Measurements from ENCODE around the gene TTBK2.

Gene TTBK2

GRCh38 chr15:42737529-42738328, 182.8 kb downstream of the TTBK2 start:
- H2BK120ac ChIP-seq (ENCODE audit: low read depth, low read length), result no peak overlapping the region
- H3K4me1 ChIP-seq (ENCODE audit: control insufficient read depth in 2 of 2, insufficient read depth in 1 of 2, low read depth in 1 of 2, low read length in 2 of 2), result peaks cover 3% of the 10 kb centered on the region in 2 donors
- H3K27me3 ChIP-seq (ENCODE audit: control insufficient read depth in 3 of 3, insufficient read depth in 3 of 3, low read depth in 1 of 3, low read length in 3 of 3), result no peaks in the 10 kb centered on the region
- H2BK5ac ChIP-seq (ENCODE audit: low read length), result peak overlapping the region; percentile 45
- peaks cover 19 to 31% of the 10 kb centered on the region in 2 donors for H3K36me3 ChIP-seq (replicated peaks in 1 of 2; ENCODE audit: control insufficient read depth in 2 of 2, insufficient read depth in 2 of 2, low read length in 2 of 2)
- H2AFZ ChIP-seq (ENCODE audit: low read length), result peak overlapping the region; percentile 96
- H3K9ac ChIP-seq (ENCODE audit: low read depth, low read length, poor library complexity), result no peak overlapping the region
- H2AK5ac ChIP-seq (ENCODE audit: low read depth, low read length), result no peak overlapping the region
- no peak for DNase-seq (ENCODE audit: low spot score)
- H2BK15ac ChIP-seq (ENCODE audit: low read length), result no peak overlapping the region
- no peaks in the 10 kb centered on the region for H3K9me3 ChIP-seq (replicated peaks in 1 of 2; ENCODE audit: control insufficient read depth in 2 of 2, insufficient read depth in 1 of 2, low read depth in 1 of 2, low read length in 2 of 2)
- no peak overlapping the region for H4K8ac ChIP-seq (ENCODE audit: low read depth, low read length)
- H3K23ac ChIP-seq (ENCODE audit: low read depth, low read length, poor library complexity), result no peak overlapping the region
- no peak overlapping the region for H3K4ac ChIP-seq (ENCODE audit: low read length)
- no peak overlapping the region for H3K27ac ChIP-seq (replicated peaks; ENCODE audit: low read length)
- H3K14ac ChIP-seq (ENCODE audit: low read length), result no peak overlapping the region
- H3K79me1 ChIP-seq (ENCODE audit: low read depth, low read length), result no peaks in the 10 kb centered on the region
- no peak overlapping the region for H4K91ac ChIP-seq (ENCODE audit: low read depth, low read length, poor library complexity)
- no peak overlapping the region for H2BK12ac ChIP-seq (ENCODE audit: low read length)
- WGBS, 2 donors (ENCODE audit: extremely low coverage in 2 of 2, insufficient read length in 2 of 2, insufficient replicate concordance in 1 of 2), result no CpG with 5 or more reads among the region's 21 CpGs
- peak overlapping the region; percentile 88 for H3K4me2 ChIP-seq (ENCODE audit: insufficient read depth, low read length, poor library complexity, severe bottlenecking)
- no peak overlapping the region for H3K18ac ChIP-seq (ENCODE audit: low read length)
- peak overlapping the region in 1 of 2 donors; percentile 94 for H3K4me3 ChIP-seq (ENCODE audit: low read length in 2 of 2)

DNA sequence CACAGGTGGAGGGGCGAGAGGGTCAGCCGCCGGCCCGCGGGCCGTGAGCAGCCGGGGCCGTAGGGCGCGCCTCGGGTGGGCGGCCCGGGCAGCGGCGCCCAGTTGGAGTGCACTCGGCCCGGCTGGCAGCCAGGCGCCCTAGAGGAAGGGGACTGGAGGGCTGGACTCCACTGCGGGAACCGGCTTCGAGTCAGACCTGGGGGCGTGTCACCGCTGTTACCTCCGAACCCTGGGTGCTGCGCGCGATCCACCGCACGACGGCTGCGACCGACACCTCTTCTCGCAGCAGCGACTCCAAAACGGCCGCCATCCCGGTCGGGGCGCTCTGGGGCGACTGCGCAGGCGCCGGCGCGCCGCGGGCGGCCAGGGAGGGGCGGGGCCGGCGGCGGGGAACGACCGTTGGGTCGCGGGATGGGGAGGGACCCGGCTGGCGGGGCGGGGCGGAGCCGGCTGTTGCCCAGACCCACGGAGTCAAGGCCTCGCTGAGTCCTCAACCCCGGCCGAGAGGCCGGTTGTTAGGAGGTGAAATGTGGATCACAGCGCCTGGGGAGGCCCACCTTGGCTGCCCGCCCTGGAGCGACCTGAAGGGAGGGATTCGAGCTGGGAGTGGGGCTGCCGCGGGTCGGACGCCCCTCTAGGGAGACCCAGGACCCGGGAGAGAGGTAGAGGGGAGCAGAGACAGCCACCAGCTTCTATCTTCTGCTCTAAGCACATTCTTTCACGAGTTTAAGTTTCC, 183.6 kb downstream of the TTBK2 start, which contains the start of gene CDAN1:
Gene CDAN1, minus strand, starts transcription at position 336 of the 736 bp plus-strand sequence. Its CDS starts 26 bp downstream, at position 310.
- Histone ChIP-seq H3K27me3 (ENCODE audit: control insufficient read depth in 3 of 3, insufficient read depth in 3 of 3, low read depth in 1 of 3, low read length in 3 of 3) (no peaks in the 10 kb centered on the region), H3K23ac (ENCODE audit: low read depth, low read length, poor library complexity) (peak within 1 kb of the TSS; percentile 96), H3K18ac (ENCODE audit: low read length) (peak within 1 kb of the TSS; percentile 95), H2AK5ac (ENCODE audit: low read depth, low read length) (peak within 1 kb of the TSS; percentile 65), H3K4me2 (ENCODE audit: insufficient read depth, low read length, poor library complexity, severe bottlenecking) (peak within 1 kb of the TSS; percentile 88), H3K14ac (ENCODE audit: low read length) (no peak within 1 kb of the TSS), H3K36me3 (replicated peaks in 1 of 2; ENCODE audit: control insufficient read depth in 2 of 2, insufficient read depth in 2 of 2, low read length in 2 of 2) (peaks cover 26 to 38% of the 10 kb centered on the region in 2 donors), H3K4me1 (ENCODE audit: control insufficient read depth in 2 of 2, insufficient read depth in 1 of 2, low read depth in 1 of 2, low read length in 2 of 2) (peaks cover 3% of the 10 kb centered on the region in 2 donors), H3K79me1 (ENCODE audit: low read depth, low read length) (no peaks in the 10 kb centered on the region), H2BK5ac (ENCODE audit: low read length) (peak within 1 kb of the TSS; percentile 45), H3K4me3 (ENCODE audit: low read length in 2 of 2) (peak within 1 kb of the TSS; percentile 94 to 98), H2BK15ac (ENCODE audit: low read length) (peak within 1 kb of the TSS; percentile 39), H2AFZ (ENCODE audit: low read length) (peak within 1 kb of the TSS; percentile 96), H3K27ac (replicated peaks; ENCODE audit: low read length) (peak within 1 kb of the TSS; percentile 72), H3K9me3 (replicated peaks in 1 of 2; ENCODE audit: control insufficient read depth in 2 of 2, insufficient read depth in 1 of 2, low read depth in 1 of 2, low read length in 2 of 2) (no peaks in the 10 kb centered on the region), H4K8ac (ENCODE audit: low read depth, low read length) (no peak within 1 kb of the TSS), H2BK120ac (ENCODE audit: low read depth, low read length) (no peak within 1 kb of the TSS), H4K91ac (ENCODE audit: low read depth, low read length, poor library complexity) (no peak within 1 kb of the TSS), H2BK12ac (ENCODE audit: low read length) (no peak within 1 kb of the TSS), H3K4ac (ENCODE audit: low read length) (no peak within 1 kb of the TSS), H3K9ac (ENCODE audit: low read depth, low read length, poor library complexity) (peak within 1 kb of the TSS; percentile 96)
- no CpG with 5 or more reads among the region's 76 CpGs for WGBS, 2 donors (ENCODE audit: extremely low coverage in 2 of 2, insufficient read length in 2 of 2, insufficient replicate concordance in 1 of 2)
- peak; percentile 86 for DNase-seq (ENCODE audit: low spot score)

GRCh38 chr15:42736178-42736792, 184.3 kb downstream of the TTBK2 start:
- no peak overlapping the region for H4K8ac ChIP-seq (ENCODE audit: low read depth, low read length)
- H2AFZ ChIP-seq (ENCODE audit: low read length), result peak overlapping the region; percentile 96
- peak overlapping the region; percentile 94 to 98 for H3K4me3 ChIP-seq (ENCODE audit: low read length in 2 of 2)
- H3K79me1 ChIP-seq (ENCODE audit: low read depth, low read length), result no peaks in the 10 kb centered on the region
- no peak for DNase-seq (ENCODE audit: low spot score)
- peak overlapping the region; percentile 72 for H3K27ac ChIP-seq (replicated peaks; ENCODE audit: low read length)
- no peak overlapping the region for H4K91ac ChIP-seq (ENCODE audit: low read depth, low read length, poor library complexity)
- peak overlapping the region; percentile 45 for H2BK5ac ChIP-seq (ENCODE audit: low read length)
- peak overlapping the region; percentile 95 for H3K18ac ChIP-seq (ENCODE audit: low read length)
- no peak overlapping the region for H3K14ac ChIP-seq (ENCODE audit: low read length)
- no peaks in the 10 kb centered on the region for H3K9me3 ChIP-seq (replicated peaks in 1 of 2; ENCODE audit: control insufficient read depth in 2 of 2, insufficient read depth in 1 of 2, low read depth in 1 of 2, low read length in 2 of 2)
- H3K4me1 ChIP-seq (ENCODE audit: control insufficient read depth in 2 of 2, insufficient read depth in 1 of 2, low read depth in 1 of 2, low read length in 2 of 2), result peaks cover 3% of the 10 kb centered on the region in 2 donors
- no peak overlapping the region for H2BK15ac ChIP-seq (ENCODE audit: low read length)
- peaks cover 32 to 45% of the 10 kb centered on the region in 2 donors for H3K36me3 ChIP-seq (replicated peaks in 1 of 2; ENCODE audit: control insufficient read depth in 2 of 2, insufficient read depth in 2 of 2, low read length in 2 of 2)
- H2BK12ac ChIP-seq (ENCODE audit: low read length), result no peak overlapping the region
- peak overlapping the region; percentile 70 for H3K4me2 ChIP-seq (ENCODE audit: insufficient read depth, low read length, poor library complexity, severe bottlenecking)
- WGBS, 2 donors (ENCODE audit: extremely low coverage in 2 of 2, insufficient read length in 2 of 2, insufficient replicate concordance in 1 of 2), result no CpG with 5 or more reads among the region's 55 CpGs
- peak overlapping the region; percentile 65 for H2AK5ac ChIP-seq (ENCODE audit: low read depth, low read length)
- no peak overlapping the region for H2BK120ac ChIP-seq (ENCODE audit: low read depth, low read length)
- no peak overlapping the region for H3K4ac ChIP-seq (ENCODE audit: low read length)
- H3K27me3 ChIP-seq (ENCODE audit: control insufficient read depth in 3 of 3, insufficient read depth in 3 of 3, low read depth in 1 of 3, low read length in 3 of 3), result no peaks in the 10 kb centered on the region
- peak overlapping the region; percentile 96 for H3K23ac ChIP-seq (ENCODE audit: low read depth, low read length, poor library complexity)
- H3K9ac ChIP-seq (ENCODE audit: low read depth, low read length, poor library complexity), result peak overlapping the region; percentile 96

Measured in neuronal stem cell (in vitro differentiated cells).